DMS53 (cell line): ENCODE results near the gene BRD3.
"Not testable (repeated sequence)": the region's sequence is repeated elsewhere in the genome, so short reads cannot be mapped to it uniquely, and the experiment has no call there.

Experiments
- DNase-seq: peaks from one replicate; lab custom pipeline; 2025; lab: John Stamatoyannopoulos, UW

Gene BRD3

DNA sequence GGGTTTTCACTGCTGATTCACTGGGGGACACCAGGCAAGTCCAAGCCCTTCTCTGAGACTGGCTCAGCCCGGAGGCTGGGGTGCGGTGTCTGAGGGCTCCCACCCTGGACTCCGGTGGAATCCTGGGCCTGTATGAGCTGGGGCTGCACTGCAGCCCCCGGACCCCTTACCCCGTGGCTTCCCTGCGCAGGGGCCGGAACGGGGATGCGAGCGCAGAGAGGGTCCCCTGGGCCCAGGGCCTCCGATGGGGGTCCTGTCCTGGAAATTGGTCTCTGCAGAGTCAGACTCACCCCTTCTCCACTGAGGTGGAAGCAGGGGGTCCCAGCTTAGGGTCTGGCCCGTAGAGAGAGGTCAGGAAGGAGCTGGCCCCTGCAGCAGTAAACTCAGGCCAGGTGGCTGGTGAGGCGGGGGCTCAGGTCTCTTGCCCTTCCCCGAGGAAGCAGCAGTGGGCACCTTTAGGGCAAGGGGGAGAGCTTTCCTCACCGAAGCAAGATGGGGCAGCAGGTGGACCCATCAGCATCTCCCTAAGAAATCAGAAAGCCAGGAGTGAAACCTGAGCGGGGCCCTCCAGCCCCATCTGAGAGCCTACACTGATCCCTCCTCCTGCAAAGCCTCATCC is 74.1 kb downstream of the BRD3 start:
- DNase-seq = no peak

DNA sequence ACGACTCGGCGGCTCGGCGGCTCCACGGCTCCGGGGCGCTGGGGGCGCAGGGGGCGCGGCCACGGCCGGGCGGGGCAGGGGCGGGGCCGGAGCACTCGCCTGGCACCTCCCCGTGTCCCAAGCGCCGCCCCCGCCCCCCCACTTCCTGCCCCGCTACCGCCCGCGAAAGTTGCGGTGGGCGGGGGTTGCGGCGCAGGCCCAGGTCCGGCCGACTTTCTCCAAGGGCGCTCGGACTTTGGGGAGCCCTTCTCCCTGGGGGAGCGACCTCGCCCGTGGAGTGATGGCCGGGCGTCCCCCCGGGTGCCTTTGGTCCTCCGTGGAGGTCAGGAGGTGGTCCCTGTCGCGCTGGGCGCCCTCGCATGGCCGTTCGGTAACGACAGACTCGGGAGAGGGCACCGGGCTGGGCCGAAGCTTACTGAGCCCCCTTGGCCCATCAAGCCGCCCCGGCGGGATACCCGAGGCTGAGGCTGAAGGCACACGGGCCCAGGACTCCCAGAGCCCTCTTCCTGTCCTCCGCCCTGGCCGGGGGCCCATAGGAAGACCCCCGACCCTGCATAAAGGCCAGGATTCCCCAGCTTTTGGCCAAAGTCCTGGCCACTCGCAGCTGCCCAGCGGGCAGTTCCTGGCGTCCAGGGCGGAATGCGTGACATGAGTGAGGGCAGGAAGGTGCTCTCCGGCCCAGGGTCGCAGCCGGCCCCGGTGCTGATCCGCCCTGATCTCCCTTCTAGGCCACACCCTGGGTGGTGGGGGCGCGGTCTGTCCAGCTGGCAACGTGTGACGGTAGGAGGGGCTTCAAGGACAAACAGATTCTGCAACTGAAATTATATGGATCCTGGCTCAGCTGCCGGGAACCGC is 74.8 kb downstream of the BRD3 start:
- peak; percentile 90 for DNase-seq

DNA sequence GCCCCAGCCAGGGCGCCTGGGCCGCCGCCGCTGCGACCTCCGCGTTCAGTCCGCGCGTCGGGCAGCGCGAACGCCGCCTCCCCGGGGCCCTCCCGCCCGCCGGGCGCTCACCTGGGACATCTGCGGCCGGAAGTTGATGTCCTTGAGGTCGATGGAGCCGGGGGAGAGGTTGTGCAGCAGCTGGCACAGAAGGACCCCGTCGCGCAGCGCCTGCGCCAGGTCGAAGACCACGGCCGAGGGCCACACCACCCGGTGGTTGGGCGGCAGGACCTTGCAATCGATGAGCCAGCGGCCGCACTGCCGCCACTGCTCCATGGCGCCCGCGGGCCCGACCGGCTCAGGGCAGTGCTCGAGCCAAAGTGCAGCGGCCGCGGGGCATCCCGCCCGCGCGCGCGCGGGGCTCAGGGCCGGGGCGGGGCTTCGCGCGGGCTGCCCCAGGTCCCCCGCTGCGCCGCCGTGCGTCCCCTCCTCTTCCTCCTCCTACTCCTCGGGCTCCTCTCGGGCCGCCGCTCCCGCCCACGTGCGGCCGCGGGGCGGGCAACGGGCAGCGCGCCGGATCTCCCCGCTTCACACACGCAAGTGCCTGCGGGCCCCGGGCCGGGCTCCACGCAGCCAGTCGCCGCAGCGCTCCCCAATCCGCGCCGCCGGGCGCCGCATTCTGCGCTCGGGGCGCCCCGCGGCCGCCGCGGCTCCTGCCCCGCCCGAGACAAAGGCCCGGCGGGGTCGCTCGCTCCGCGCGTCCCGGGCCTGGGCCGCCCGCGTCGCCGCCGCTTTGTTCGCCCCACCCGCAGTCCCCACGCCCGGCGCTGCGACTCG is 75.7 kb downstream of the BRD3 start, which contains the start of gene VAV2:
Gene VAV2 (minus strand): TSS at position 361 of the 816 bp plus-strand sequence. CDS start 46 bp downstream, at position 315.
- DNase-seq = peak; percentile 92

DNA sequence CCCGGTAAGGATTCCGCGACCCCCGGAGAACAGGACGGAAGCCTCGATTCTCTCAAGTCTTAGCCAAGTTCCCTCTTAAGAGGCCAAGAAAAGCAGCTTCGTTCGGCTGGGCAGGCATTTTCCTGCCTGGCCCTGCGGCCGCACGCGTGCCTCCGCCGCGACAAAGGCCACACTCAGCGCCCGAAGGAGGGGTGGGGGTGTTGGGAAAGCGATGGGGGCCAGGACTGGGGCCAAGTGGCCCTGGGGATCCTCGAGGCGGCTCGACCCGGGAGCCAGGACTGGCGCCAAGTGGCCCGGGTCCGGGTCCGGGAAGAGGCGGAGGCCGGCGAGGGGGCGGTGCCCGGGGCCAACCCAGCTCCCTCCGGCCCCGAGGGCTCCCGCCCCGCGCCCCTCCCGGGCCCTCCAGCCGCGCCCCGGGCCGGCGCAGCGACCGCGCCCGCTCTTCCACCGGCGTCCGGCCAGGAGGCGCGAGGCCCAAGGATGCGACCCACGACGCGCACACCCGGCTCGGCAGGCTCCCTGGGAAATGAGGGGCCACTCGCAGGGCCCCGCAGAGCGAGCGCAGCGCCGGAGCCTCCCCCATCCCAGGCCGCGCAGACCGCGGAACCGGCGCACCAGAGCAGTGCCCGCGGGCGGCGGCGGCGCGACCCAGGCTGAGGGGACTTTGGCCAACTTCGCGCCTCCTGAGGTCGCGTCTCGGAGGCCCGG is 76.5 kb downstream of the BRD3 start:
- peak; percentile 75 for DNase-seq

DNA sequence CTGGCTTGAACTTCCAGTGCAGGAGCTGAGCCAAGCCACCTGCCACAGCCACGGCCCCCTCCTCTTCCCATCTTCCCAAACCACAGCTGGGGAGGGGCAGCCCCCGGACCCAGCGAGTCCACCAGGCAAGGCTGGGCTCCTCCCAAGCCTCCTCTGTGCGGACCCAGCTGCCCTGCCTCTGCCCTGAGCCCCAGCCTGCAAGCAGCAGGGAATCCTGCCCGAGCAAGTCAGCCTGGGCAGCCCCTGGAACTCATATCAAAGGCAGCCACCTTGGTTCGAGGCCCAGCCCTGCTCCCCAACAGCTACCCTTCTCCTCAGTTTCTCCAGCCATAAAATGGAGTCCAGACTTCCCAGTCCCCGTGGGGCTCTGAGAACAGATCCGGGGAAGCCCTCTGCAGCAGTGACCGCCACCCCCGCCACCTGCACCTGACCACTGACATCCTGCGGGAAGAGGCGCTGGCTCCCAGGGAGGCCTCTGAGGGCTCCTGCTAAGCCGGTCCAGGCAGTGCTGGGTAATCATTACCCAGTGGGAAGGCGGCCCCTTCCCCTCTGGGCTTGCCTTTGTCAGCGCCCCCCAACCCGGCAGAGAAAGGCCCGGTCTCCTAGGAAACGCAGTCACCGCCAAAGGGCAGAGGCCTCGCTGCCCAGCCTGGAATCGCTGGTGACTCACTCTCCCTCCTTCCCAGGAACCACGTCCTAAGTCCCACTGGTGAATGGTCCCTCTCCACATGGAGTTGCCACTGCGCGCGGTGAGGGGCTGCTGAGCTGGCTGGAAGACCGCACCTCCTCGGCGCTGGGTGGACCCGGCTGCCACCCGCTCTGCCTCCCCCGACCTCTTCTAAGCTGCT is 77.2 kb downstream of the BRD3 start:
- DNase-seq = peak; percentile 95

DNA sequence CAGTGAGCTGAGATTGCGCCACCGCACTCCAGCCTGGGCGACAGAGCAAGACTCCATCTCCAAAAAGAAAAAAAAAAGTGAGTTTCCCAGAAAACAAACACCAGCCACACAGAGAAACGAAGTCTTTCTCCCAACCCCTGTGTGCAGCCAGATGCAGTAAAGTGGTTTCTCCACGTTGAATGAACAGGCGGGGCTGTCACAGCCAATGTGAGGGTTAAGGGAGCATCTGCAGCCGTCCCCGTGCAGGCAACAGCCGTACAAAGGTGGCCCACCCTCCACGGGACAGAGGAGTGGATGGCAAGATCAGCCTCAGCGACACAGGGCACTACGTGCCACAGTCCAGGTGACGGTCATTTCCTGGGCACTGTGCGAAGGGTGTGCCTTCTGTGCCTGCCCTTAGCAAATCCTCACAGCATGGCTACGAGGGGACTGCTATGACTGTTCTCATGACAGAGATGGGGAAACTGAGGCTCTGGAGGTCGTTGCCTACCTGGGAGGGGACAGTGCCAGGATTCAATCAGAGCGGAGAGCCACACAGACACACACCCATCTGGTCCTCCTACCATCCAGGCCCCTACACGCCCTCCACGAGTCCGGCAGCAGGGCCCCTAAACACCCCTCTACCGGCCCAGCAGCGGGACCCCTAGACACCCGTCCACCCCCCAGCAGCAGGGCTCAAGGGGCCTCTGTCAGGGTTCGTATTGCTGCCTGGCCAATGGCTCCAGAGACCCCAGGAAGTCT is 78.0 kb downstream of the BRD3 start:
- no peak for DNase-seq

DNA sequence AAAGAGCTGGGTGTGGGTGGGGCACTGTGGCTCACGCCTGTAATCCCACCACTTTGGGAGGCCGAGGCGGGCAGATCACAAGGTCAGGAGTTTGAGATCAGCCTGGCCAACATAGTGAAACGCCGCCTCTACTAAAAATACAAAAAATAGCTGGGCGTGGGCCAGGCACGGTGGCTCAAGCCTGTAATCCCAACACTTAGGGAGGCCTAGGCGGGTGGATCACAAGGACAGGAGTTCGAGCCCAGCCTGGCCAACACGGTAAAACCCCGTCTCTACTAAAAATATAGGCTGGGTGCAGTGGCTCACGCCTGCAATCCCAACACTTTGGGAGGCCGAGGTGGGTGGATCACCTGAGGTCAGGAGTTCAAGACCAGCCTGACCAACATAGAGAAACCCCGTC is 79.1 kb downstream of the BRD3 start:
- DNase-seq = not testable (repeated sequence)

DNA sequence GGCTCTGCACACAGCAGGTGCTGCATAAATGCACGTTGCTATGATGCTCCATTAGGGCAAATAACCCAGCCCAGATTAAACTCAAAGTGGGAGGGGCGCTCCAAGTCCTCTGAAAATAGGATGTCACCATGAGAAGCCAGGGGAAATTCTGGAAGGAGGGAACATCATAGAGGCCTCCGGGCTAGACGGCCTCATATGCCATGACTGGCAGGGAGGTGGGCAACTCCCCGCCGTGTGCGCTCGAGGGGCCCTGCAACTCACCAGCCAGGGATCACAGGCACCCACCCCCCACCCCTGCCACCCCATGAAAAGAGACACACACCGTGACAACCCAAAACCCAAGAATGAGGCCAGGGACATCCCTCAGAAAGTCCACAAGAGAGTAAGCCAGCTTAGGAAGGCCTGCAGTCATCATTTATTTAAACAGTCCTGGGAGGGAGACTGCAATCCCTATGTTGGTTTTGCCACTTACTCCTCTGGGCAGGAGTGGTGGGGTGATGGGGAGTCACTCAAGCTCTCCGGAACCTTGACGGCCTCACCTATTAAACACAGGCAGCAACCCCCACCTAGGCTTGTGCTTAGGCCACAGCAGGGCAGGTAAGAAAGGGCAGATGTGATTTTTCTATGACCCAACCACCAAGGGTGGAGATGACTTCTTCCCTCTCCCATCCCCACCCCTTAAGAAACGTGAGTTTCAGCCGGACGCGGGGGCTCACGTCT is 79.7 kb downstream of the BRD3 start:
- no peak for DNase-seq

DNA sequence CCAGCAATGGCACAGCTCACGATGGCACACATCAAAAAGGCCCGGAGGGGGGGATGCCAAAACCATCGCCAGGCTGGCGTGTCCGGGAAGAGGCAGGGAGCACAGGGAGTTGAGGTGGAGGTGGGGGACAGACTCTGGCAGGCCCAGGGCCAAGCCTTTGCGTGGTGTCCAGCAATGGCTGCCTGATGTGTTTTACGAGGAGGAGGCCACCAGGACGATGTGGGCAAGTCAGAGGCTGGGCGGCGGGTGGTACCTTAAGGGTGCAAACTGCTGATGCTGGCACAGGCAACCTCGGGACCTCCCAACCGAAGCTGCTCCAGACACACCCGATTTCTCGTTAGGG is 80.4 kb downstream of the BRD3 start:
- DNase-seq = no peak

DNA sequence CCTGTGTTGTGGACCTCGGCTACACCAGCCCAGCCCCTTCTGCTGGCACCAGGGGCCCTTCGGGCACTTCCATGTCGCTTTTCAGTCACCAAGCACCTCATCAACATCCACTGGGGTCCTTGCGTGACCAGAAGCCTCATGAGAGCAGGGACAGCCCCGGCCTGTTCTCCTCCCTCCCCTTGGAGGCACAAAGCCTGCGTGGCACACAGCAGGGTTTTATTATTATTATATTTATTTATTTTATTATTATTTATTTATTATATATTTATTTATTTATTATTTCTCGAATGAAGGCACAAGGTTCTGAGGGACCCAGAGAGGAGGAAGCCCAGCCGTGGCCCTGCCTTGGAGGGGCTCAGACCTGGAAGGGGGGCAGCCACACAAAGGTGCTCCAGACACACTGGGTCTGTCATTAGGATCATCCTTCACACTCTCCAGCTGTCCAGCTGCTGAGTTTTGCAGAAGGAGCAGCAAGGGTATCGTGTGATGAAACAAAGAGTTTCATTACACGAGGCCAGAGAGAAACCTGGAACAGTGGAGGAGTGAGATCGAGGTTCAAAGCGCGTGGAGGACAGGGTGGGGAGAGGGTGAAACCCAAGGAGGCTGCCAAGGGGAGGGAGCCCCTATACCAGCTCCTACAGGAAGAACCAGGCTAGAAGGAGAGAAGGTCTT is 80.9 kb downstream of the BRD3 start:
- no peak for DNase-seq

DNA sequence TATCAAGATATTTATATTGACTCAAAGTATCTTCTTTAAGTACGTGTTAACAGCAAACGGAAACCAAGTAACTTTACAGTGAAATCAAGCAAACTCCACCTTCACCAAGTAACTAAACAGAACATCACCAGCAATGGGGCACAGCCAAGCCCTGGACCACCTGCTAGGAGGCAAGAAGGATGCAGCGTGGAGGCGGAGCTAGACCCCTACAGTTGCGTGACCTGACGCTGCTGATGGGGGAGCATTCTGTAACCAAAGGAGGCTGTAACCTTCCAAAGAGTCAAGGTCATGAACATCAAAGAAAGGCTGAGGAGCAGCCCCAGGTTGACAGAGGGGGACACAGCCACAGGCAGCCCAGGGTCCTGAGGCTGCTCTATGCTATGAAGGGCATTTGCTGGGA is 81.8 kb downstream of the BRD3 start:
- no peak for DNase-seq

DNA sequence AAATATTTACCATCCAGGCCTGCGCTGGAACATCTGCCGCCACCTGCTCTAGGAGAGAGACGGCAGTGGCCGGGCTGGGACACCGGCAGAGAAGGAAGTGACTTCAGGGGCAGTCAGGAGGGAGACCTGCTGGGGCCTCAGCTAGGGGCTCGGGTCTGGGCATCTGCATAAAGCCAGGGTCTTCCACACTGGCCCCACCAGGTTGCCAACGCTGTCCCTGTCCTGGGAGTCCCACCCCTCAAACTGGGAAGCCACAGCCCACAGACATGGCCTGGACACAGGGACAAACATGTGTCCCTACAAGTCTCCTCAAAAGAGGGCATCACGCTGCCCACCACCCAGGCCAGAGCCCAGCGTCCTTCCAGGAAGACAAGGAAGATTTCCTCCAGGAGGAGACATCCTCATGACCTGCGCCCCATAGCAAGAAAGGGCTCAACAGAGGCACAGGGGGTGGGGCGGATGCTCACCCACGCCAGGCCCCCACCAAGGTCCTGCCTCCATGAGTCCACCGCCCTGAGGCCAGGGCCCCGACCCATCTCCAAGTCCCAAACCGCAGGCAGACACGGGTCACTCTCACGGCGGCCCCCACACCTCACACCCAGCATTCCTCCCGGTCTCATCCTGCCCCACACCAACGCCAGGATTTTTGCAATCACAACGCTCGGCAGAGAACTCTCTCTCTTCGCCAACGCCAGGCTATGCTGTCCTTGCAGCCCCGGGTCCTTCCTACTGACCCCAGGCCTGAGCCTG is 84.7 kb downstream of the BRD3 start:
- DNase-seq = no peak

DNA sequence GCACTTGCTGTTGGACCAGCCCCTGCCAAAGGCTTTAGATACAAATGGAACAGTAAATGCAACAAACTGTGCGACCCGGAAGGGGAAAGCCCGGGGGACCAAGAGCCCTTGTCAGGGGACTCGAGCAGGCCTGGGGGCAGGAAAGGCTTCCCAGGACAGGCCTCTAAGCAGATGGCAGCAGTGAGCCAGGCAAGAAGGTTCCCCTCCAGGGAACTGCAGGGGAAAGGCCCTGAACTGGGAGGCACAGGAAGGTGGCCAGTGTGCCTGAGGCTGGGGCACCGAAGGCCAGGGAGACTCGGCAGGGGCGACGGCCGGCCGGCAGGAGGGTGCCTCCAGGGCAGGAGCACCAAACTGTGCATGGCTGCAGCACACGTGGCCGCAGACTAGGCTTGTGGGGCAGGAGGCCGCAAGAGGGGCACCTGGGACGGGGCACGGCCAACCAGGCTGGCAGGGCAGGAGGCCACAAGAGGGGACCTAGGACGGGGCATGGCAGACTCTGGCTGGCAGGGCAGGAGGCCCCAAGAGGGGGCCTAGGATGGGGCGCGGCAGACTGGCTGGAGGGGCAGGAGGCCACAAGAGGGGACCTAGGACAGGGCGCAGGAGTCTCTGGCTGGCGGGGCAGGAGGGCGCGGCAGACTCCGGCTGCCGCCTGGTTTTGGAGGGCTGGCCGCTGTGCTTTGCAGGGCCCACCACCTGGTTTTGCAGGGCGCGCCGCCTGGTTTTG is 85.7 kb downstream of the BRD3 start:
- DNase-seq = no peak

DNA sequence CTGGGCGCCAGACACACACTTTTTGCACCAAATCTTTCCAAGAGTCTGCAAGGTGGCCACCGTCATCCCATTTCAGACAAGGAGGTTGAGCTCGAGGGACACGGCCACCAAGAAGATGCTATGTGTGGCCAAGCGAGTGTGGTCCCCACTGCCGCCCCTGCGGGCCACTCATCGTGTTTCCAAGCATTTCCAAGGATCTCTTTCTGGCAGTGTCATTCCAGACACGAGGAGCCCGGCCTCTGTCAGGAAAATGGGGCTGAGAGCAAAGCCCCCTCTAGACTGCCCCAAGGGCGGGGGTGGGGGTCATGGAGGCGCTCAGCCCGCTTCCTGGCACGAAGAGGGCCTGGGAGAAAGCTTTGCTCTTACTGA is 86.3 kb downstream of the BRD3 start:
- no peak for DNase-seq

DNA sequence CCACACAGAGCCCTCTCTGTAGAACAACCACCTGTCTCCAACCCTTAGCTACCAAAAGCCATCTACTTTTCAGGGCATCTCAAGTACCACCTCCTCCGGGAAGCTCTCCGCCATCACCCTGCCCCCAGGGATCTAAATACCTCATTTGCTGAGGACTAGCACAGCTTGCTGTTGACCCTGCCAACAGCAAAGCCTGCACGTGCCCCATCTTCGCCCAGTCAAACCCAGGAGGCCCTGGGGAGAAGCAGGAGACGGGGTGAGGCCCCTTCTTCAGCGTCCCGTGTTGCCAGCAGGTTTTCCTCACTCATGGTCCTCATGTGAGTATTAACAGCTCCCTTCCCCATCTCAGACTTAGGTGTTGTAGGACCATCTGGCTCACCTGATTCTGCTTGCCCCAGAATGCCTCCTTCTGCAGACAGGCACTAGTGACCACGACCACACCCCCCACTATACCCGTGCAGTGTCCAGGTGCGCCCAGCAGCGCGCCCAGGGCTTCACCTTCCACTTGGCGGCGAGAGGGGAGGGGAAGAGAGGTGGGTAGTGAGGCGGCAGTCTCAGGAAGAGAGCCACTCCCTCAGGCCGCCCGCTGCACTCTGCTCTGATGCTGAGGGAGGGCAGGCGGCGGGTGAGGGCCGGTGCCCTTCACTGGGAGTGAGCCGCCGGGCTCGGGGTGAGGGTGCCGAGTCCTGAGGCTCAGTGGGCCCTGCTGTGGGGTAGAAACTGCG is 86.8 kb downstream of the BRD3 start:
- no peak for DNase-seq
